Bronchial epithelial cell (primary cell): ENCODE data around the gene RBMS1. TPM values are rescaled to one million over a fixed set of nuclear protein-coding genes. Genes with fewer than 3 reads are reported as not detected.

ENCODE experiments used
- DNase-seq: peaks from one replicate; pipeline ENCODE4 v3.0.0-alpha.2; 2010; ENCODE audit warnings: low read depth
- FAIRE-seq: peaks from 2 replicates; lab custom pipeline; 2011; peaks lifted over from hg19 to GRCh38; lab: Jason Lieb, UNC
- H3K27me3 ChIP-seq: 2 replicates; pipeline ENCODE4 v1.5.1; 2011; ENCODE audit warnings: low read length; ENCODE audit not compliant: control insufficient read depth, insufficient read depth
- H3K36me3 ChIP-seq: 2 replicates; pipeline ENCODE4 v1.5.1; 2011; ENCODE audit warnings: low read length; ENCODE audit not compliant: control insufficient read depth, insufficient read depth
- H3K4me3 ChIP-seq: 2 replicates; pipeline ENCODE4 v1.5.1; 2011; ENCODE audit warnings: mild to moderate bottlenecking, low read depth, low read length, control low read depth
- CTCF ChIP-seq: IDR thresholded peaks from 2 replicates; pipeline ENCODE4 v1.5.1; 2011; ENCODE audit warnings: mild to moderate bottlenecking, moderate library complexity, low read length, control low read depth, inconsistent platforms; ENCODE audit not compliant: insufficient read depth, severe bottlenecking
- total RNA-seq: library from RNA; depleted of rRNA; stranded (reverse); fragments of >200 nt; gene quantifications from 2 replicates; pipeline ENCODE4 v1.2.1, GENCODE V29; 2014

Gene RBMS1
- total RNA-seq, 1 donor from 2014 or later, result 30.0 TPM

GRCh38 chr2:160288324-160288723, 205.3 kb downstream of the RBMS1 start:
- H3K4me3 ChIP-seq, result no peak overlapping the region
- no peaks in the 10 kb centered on the region for H3K27me3 ChIP-seq
- FAIRE-seq, result no peak
- H3K36me3 ChIP-seq, result peaks cover 4% of the 10 kb centered on the region
- no peak for TF ChIP-seq CTCF
- peak; percentile 54 for DNase-seq

- Histone ChIP-seq H3K4me3 (no peak overlapping the region), H3K27me3 (no peaks in the 10 kb centered on the region), H3K36me3 (peaks cover 4% of the 10 kb centered on the region)
- DNase-seq (no peak), FAIRE-seq (no peak)
- no peak for TF ChIP-seq CTCF
These were observed 206.1 kb downstream of the RBMS1 start for GRCh38 chr2:160287476-160287875.

GRCh38 chr2:160286551-160286950, 207.1 kb downstream of the RBMS1 start:
- Histone ChIP-seq H3K36me3 (peaks cover 4% of the 10 kb centered on the region), H3K27me3 (no peaks in the 10 kb centered on the region), H3K4me3 (no peak overlapping the region)
- no peak for DNase-seq
- no peak for FAIRE-seq
- no peak for TF ChIP-seq CTCF

- DNase-seq (no peak), FAIRE-seq (no peak)
- Histone ChIP-seq H3K27me3 (no peaks in the 10 kb centered on the region), H3K36me3 (peaks cover 5% of the 10 kb centered on the region), H3K4me3 (no peak overlapping the region)
- no peak for TF ChIP-seq CTCF
These were observed 209.9 kb downstream of the RBMS1 start for GRCh38 chr2:160283675-160284074.

- DNase-seq (no peak), FAIRE-seq (no peak)
- no peaks in the 10 kb centered on the region for H3K27me3 ChIP-seq
- no peak overlapping the region for H3K4me3 ChIP-seq
- TF ChIP-seq CTCF, result no peak
- H3K36me3 ChIP-seq, result peaks cover 12% of the 10 kb centered on the region
These were observed 211.5 kb downstream of the RBMS1 start for GRCh38 chr2:160282063-160282580.

GRCh38 chr2:160281213-160281612, 212.4 kb downstream of the RBMS1 start:
- FAIRE-seq (no peak), DNase-seq (no peak)
- Histone ChIP-seq H3K4me3 (no peak overlapping the region), H3K36me3 (peaks cover 13% of the 10 kb centered on the region), H3K27me3 (no peaks in the 10 kb centered on the region)
- no peak for TF ChIP-seq CTCF
